ENCODE data around the gene AP4B1.

Gene AP4B1

DNA sequence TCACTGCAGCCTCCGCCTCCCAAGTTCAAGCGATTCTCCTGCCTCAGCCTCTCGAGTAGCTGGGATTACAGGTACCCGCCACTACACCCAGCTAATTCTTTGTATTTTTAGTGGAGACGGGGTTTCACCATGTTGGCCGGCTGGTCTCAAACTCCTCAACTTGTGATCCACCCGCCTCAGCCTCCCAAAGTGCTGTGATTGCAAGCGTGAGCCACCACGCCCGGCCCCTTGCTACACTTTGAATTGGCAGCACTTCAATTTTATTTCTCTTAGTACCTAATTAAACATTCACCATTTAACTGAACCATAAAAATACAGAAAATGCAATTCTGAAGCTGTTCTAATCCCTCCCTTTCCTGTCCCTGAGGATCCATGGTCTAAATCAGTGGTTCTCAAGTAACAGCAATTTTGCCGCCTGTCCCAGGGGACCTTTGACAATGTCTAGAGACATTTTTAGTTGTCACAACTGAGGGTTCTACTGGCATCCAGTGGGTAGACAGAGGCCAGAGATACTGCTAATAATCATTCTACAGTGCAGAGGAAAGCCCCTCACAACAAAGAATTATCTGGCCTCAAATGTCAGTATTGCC lies 12.9 kb downstream of the AP4B1 start:
- no peak for DNase-seq

DNA sequence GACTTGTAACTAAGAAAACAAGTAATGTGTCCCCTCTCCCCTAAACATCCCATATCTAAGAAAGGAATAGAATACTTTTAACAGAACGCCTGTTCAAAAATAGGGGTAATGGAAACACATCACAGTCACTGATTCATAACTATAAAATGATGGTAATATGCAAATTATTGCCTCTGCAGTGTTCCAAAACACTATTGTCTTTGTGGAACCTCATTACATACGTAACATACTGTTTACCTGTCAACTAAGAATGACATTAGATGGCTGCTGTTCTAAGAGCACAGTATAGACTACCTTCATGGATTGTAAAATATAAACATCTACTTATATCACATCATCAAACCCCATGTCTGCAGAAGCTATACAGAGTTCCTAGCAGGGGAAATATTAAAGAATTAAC lies 13.8 kb downstream of the AP4B1 start:
- DNase-seq, result no peak

DNA sequence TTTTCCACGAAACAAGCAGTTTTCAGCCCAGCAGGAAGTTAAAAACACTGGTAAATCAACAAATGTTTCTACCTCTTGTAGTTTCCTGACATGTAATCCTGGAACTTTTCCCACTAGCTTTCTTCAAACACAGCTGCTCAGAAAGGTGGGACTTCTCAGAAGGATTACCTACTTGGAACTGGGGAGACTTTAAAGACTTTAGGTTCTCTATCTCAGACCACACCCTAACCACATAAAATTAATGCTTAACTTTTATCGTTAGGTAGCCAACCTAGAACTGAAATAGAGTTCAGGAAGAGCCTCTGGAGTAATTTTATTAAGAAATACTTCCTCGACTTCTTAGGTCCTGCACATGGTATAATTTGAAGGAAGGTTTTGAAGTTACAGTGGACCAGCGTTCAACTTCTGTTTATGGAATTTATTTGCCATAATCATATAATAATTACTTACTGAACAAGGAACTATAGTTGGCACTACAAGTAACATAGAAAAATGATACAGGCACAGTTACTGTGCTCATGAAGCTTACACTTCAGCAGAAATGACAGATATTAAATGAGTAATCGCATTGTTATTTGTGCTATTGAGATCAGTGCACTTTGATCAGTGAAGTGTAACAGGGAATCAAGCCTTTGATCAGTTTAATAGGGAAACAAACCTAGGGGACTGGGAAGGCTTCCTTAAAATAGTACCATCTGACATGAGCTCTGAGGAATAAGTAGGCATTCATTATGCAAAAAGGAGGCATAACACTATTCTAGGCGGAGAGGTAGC lies 17.0 kb downstream of the AP4B1 start, which contains the start of gene BCL2L15:
Gene BCL2L15, minus strand, starts transcription at position 180 of the 774 bp plus-strand sequence. CDS start 206 bp downstream, outside the sequence.
- no peak for DNase-seq

DNA sequence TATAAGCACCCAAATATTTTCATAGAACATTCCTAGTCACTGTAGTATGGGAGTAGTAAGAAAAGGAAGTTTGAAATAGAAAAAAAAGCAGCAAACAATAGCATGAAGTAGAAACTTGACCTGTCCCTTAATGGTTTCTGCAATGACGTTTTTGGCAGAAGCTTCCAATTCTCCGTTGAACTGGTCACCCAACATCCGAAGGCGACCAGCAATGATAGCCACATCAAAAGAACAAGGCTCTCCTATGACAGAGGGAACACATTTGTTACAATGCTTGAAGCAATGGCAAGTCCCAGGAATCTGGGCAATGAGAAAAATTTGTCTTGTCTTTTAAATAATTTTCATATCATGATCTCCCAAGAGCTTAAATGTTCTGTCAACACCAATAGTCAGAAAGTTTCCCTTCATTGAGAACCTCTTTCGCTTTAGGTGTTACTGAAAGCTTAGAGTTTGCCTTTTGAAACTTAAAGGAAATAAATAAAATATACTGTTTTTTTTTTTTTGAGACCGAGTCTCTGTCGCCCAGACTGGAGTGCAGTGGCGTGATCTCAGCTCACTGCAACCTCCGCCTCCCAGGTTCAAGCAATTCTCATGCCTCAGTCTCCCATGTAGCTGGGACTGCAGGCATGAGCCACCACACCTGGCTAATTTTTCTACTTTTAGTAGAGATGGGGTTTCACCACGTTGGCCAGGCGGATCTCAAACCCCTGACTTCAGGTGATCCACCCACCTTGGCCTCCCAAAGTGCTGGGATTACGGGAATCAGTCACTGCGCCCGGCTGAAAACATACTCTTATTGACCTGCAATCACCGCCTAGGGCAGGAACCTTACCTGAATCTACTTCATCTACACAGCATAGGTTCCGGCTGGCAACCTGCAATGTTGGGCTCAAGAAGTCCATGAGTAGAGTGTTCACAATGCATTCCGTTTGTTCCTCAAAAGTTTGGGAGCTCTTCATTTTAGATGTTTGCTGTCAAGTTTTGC lies 17.9 kb downstream of the AP4B1 start:
- DNase-seq, result no peak

DNA sequence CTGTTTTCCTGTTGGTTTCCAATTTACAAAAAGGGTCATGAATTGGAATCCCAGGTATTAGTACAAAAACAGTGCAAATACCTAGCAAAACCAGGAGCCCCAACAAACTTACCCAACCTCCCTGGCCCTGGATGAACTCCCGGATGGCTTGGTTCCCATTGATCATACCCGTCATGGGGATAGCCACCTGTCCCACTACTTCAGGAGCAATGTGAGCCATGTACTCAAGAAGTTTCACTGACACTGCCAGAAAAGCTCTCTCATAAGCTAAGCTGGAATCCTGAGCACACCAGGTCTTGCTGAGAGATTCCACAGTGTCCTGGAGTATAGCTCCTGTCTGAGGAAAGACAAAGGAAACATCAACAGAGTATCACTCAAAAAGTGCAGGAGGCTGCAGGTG lies 22.9 kb downstream of the AP4B1 start:
- DNase-seq, result no peak

DNA sequence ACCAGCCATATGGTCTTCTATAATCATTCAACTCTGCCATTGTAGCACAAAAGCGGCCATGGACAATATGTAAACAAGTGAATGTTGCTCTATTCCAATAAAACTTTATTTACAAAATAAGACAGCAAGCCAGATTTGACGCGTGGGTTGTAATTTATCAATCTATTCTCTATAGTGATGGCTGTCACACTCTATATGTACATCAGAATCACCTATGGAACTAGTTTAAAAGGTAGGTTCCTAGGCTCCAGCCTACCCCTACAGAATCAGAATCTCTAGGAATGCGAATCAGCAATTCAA lies 24.9 kb downstream of the AP4B1 start:
- no peak for DNase-seq

DNA sequence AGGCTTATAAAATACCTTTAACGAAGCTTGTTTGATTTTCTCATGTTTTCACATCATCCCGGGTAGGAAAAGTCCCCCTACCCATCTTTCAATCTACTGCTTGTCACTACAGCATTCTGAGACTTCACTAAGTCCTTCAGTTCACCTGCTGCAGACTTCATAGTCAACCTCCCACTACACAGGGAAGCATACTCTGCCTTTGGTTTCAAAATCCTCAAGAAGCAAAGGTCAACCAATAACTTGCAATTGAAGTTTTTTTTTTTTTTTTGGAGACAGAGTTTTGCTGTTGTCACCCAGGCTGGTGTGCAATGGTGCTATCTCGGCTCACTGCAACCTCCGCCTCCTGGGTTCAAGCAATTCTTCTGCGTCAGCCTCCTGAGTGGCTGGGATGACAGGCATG lies 28.4 kb downstream of the AP4B1 start:
- DNase-seq, result no peak

DNA sequence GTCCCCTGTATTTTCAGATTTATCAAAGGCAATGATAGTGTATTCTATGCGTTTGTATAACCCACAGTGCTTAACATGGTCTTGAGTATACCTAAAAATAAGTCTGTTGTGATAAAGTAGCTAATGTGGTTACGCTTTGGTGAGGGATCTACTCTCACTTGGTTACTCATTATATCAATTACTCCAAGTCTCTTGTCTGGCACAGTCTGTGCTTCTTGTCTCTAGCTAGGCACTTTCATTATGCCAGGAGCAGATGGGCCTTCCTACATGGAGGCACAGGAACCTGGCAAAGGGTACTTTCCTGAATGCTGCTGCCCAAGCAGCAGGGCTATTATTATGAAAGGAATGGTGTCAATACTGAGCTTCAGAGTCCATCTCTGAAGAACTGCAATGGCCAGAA lies 28.9 kb downstream of the AP4B1 start:
- no peak for DNase-seq

DNA sequence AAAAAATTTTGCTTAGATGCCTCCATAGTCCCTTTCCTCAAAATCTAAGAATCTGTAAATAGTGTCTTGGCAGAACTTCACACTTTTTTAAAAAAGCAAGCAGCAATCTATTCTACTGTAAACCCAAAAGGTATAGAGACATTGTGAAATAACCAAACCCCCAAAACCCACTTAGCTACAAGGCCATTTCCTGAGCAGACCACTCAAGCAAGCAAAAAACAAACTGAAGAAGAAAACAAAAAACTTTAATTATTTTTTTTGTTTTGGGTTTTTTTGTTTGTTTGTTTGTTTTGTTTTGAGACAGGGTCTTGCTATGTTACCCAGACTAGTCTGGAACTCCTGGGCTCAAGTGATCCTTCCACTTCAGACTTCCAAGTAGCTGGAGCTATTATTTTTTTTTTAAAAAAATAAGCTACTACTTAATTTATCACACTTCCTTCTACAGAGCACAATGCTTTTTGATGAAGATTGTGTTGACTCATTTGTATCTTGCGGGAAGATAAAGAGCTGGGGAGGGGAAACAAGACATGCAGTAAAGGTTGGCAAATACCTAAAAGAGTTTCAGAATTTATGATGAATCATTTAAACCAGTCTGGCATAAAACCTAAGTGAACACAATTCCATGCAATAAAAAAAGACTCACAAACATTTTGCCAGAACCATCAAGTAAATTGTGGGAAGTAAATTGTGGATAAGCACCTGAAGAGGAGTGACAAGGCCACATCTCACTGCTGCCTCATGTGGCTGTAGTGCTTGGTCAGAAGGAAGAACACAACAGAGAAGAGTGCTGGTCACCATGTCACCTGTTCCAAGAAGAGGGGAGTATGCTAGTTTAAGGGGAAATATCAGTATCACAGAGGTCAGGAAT lies 30.4 kb downstream of the AP4B1 start:
- peak in 2 of 3 donors; percentile 34 to 35 for DNase-seq

DNA sequence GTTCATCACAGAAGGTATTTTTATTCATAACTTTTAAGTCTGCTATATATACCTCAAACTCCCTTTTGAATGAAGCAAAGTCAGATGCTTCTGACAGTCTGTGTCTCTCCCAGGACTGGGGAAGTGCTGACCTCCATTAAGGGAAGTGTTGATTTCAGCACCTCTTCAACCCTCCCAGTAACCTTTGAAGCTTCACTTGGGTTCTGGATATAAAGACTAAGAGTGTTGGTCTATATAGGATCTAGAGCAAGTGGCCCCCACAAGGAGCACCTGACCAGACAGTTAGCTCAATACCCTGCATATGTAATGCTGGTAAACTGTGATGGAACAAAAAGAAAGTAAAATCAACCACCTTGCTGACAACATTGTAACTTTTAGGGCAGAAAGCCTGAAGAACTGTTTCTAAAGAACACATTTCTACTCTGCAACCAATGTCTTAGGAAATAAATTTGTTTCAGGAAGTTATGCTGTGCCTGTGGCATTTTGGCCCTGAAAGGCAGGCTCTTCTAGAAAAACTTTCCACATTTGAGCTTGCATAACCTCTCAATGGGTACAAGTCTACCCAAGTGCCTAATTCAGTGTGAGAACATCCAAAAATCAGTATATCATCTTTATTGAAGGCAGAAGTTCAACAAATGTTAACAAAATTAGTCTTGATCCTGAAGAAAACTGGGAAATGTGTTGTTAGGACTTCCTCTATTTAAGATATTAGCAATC lies 32.2 kb downstream of the AP4B1 start:
- DNase-seq, result peak; percentile 44 to 70 (median 65)

DNA sequence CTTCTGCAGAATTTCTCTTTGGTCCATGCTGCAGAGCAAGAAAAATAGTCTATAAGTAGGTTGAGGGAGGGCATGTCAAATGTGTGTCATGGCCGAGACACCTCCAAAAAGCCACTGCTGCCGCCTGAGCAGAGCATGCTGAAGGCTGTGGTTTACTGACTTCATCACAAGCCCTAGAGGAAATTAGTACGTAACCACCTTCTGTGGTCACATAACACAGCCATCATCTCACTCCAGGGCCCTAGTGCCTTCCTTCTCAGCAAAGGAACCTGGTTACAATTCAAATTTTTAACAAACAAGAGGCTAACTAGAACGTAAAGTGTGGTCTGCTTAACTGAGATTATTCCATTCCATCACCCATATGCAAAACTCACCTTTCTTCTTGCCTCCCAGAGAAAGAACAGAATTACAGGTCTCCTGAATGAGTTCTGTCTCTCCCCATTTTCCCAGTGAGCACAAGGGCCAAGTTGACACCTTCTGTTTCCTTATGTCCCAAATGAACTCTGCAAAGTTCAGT lies 32.9 kb downstream of the AP4B1 start, which contains the start of gene PTPN22:
Gene PTPN22, minus strand, starts transcription at position 116 of the 517 bp plus-strand sequence.
- DNase-seq, result peak; percentile 77 to 84 (median 78)

DNA sequence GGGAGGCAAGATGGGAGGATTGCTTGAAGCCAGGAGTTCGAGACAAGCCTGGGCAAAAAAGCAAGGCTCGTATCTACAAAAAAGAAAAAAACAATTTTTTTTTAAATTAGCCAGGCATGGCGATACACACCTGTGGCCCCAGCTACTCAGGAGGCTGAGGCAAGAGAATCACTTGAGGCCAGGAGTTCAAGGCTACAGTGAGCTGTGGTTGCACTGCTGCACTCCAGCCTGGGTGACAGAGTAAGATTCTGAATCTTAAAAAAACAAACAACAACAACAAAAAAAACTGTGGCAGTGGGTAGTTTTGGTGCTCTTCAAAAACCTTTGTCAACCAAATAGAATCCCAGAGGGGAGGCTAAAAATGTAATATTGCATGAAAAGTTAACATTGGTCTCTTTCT lies 33.8 kb downstream of the AP4B1 start:
- no peak for DNase-seq

DNA sequence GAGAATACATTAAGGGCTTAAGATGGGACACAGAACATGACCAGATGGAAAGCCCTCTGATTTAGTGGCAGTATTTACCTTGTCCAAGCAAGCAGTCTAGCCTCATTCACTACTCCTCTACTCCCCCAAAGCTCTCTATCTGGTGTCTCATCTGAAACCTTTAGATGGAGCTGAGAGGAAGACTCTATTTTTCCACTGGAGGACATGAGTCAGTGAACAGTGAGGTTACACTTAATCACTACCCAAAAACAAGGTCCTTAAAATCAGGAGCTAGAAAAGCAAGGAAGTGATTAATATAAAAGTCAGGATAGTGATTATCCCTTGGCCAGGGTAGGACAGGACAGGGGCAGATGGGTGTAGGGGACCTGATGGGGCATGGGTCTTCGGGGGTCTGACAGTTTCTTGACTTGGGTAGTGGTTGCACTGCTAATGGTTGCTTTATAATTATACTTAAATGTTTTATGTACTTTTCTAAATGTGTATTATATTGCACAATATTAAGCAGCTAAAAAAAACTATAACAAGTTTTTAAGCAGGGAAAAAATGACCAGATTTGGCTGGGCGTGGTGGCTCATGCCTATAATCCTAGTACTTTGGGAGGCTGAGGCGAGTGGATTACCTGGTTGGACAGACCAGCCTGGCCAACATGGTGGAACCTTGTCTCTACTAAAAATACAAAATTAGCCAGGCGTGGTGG lies 36.1 kb downstream of the AP4B1 start:
- DNase-seq, result peak; percentile 39 to 69 (median 56)

DNA sequence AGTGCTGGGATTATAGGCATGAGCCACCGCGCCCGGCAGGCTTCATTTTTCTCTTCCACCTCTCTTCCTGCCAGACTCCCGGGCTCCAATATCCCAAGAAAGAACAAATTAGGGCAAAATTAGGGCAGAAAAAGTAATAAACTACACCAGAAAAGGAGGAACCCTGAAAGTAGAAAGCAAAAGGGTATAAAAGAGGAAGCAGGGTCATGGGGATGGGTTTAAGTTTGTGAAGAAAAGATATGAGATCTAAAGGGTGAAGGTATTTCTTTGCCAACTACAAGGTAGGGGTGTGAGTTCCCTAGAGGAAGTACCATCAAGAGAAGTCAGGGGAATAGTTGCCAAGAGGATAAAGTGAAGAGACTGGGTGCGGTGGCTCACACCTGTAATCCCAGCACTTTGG lies 43.0 kb downstream of the AP4B1 start:
- DNase-seq, result no peak

DNA sequence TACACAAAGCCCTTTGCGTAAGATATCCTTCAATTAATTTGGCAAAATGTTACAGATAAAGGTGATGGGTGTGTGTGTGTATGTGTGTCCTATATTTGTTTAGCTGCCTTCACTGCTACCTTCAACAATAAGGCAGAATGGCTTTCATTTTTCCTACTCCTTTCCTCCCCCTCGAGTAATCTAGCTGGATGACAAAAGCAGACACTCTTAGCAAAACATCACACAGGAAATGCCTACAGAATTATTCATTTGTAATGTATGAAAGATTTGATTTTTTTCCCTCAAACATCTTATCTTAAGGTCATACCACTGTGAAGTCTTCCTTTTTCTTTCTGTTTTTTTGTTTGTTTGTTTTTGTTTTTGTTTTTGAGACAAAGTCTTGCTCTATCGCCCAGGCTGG lies 43.7 kb downstream of the AP4B1 start:
- DNase-seq, result no peak

DNA sequence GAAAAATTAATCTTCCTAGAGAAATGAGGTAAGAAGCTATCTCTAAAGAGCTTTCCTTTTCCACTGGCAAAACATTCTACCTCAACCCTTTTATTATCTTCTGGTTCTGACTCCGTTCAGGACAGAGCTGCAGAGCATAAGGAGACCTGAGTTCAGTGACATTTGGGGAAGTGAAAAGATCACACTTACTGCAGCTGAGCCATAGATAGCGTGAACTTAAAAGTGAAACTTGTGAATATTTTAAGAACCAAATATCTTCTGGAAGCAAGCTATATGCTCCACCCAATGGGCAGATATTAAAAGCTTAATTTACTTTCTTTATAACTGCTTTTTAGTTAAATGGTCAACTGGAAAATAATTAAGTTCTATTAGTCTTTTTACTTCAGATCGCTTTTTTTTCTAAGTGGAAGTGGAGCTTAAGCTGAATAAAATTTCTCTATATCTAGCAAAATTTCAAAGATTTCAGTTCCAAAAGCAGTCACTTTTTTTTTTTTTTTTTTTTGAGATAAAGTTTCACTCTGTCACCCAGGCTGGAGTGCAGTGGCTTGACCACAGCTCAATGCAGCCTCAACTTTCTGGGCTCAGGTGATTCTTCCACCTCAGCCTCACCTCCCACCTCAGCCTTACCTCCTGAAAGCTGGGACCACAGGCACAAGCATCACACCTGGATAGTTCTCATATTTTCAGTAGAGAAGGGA lies 45.0 kb downstream of the AP4B1 start:
- peak; percentile 50 to 65 (median 65) for DNase-seq

DNA sequence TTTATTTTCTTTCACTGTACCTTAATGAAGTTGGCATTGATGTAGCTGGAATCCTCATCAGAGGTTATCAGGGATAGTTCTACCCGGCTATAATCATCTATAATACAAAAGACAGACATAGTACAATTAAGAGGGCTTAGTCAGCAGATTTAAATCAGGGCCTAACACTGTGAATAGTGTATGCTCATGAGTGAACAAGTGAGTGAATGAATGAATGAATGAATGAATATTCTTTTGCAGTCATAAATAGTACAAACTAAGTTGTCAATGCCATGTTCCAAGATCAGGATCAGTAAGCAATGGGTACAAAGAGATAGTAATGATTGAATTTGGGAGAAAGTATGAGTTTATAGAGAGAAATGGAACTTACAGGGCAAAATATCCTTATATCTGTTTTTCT lies 45.6 kb downstream of the AP4B1 start:
- no peak for DNase-seq

DNA sequence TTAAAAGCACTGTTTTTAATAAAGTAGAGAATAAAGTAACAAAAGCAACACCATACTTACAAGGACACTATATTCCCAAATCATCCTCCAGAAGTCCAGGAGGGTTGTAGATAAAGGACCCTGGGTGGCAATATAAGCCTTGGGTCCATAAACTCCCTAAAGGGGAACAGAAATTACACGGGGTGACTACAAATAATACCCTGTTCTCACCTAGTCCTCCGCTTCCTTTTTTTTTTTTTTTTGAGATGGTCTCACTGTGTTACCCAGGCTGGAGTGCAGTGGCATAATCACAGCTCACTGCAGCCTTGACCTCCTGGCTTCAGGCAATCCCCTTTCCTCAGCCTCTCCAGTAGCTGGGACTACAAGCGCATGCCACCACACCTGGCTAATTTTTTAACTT lies 46.2 kb downstream of the AP4B1 start:
- no peak for DNase-seq

DNA sequence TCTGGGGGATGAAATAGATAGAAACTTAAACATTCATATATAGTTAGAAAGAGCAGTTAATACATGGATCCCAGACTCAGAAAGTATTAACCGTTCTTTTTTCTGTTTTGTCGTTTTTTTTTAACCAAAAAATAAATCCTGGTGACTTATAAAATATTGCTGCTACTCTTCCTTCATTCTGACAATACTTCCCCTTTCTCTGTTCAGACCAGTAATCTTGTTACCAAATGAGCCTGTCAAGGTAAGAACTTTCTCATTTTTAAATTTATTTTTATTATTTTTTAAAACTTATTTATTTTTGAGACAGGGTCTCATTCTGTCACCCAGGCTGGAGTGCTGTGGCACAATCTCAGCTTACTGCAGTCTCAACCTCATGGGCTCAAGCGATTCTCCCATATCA lies 46.8 kb downstream of the AP4B1 start:
- DNase-seq, result peak in 1 of 3 donors; percentile 19

DNA sequence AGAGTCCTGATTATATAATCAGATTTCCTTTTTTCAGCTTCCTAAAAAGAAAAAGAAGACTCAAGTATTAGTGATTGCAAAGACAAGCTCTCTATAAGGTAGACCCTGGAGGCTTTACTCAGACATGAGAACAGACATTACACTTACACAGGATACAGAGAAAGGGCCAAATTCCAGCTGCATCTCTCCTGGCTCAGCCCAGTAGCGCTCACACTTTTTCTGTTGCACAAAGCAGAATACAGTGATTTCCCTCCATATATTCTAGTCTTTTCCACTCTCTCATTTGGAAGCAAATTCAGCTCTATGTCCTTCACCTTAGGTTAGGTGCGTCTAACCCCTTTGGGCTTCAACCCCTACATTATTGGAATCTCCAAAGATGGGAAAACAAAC lies 48.2 kb downstream of the AP4B1 start:
- no peak for DNase-seq
